ENCODE data around the gene TSHZ1.

GRCh38 chr18:75316826-75317225 is 106.2 kb downstream of the TSHZ1 start:
- no peak for TF ChIP-seq CTCF (conservative IDR thresholded peaks at IDR 0.05; ENCODE audit: low read depth, low read length)
- TF ChIP-seq EZH2 (IDR thresholded peaks at IDR 0.05; ENCODE audit: low read length, unreplicated experiment), result no peak
- TF ChIP-seq EZH2phosphoT487 (IDR thresholded peaks at IDR 0.05; ENCODE audit: borderline replicate concordance, low read length), result no peak

Data from PC-3 (cell line).